HG02623 (cell line): ENCODE data around the gene TBX3.

Source experiments
- ATAC-seq: cut with Tn5 transposase; IDR thresholded peaks from one replicate; pipeline ENCODE4 v1.9.1; 2021; ENCODE audit warnings: moderate library complexity; ENCODE audit not compliant: unreplicated experiment

The TBX3 gene

GRCh38 chr12:114631242-114631641, 52.7 kb downstream of the TBX3 start:
- ATAC-seq, result no peak

DNA sequence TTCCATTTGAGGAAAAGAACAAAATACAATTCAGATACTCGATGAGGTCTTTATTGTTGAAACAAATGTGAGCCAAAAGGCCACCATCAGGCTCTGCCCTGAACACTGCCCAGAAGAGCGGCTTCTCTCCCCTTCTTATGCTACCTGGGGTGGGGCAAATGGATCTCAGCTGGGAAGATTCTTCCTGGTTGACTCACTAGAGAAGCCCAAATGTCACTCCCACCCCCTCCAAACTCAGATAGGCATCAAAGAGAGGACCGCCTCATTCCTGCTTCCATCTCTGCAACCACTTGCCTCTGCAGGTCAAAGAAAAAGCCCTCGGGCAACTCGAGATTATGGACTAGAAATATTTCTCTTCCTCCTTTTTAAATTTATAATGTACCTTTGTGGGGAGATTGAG, 55.8 kb downstream of the TBX3 start:
- no peak for ATAC-seq

DNA sequence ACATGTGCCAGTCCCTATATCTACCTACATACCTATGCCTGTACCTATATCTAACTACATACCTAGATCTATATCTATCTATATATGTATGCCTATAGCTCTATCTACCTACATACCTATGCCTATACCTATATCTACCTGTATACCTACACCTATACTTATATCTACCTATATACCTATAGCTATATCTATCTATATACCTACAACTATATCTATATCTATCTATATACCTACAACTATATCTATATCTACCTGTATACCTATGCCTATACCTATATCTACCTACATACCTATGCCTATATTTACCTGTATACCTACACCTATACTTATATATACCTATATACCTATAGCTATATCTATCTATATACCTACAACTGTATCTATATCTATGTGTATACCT, 56.6 kb downstream of the TBX3 start:
- no peak for ATAC-seq

GRCh38 chr12:114625294-114625851, 58.6 kb downstream of the TBX3 start:
- no peak for ATAC-seq

- no peak for ATAC-seq
These were observed 60.2 kb downstream of the TBX3 start for GRCh38 chr12:114623737-114624136.
